Measurements from ENCODE around the gene PRTN3.

PRTN3 gene

GRCh38 chr19:881385-882071 is 40.7 kb downstream of the PRTN3 start:
- TF ChIP-seq CTCF (IDR thresholded peaks at IDR 0.05; ENCODE audit: control insufficient read depth, insufficient read depth, low read depth, low read length, missing control alignments): no peak
- no peak overlapping the region for H3K4me3 ChIP-seq (ENCODE audit: control insufficient read depth, low read depth, low read length)
- no peak for DNase-seq (ENCODE audit: low read depth)

GRCh38 chr19:882871-883497 is 42.2 kb downstream of the PRTN3 start:
- no peak for DNase-seq (ENCODE audit: low read depth)
- no peak overlapping the region for H3K4me3 ChIP-seq (ENCODE audit: control insufficient read depth, low read depth, low read length)
- no peak for TF ChIP-seq CTCF (IDR thresholded peaks at IDR 0.05; ENCODE audit: control insufficient read depth, insufficient read depth, low read depth, low read length, missing control alignments)

- no peak for DNase-seq (ENCODE audit: low read depth)
- no peak for TF ChIP-seq CTCF (IDR thresholded peaks at IDR 0.05; ENCODE audit: control insufficient read depth, insufficient read depth, low read depth, low read length, missing control alignments)
- H3K4me3 ChIP-seq (ENCODE audit: control insufficient read depth, low read depth, low read length): no peak overlapping the region
These were observed 42.9 kb downstream of the PRTN3 start for GRCh38 chr19:883661-884211.

- no peak for TF ChIP-seq CTCF (IDR thresholded peaks at IDR 0.05; ENCODE audit: control insufficient read depth, insufficient read depth, low read depth, low read length, missing control alignments)
- DNase-seq (ENCODE audit: low read depth): no peak
- no peak overlapping the region for H3K4me3 ChIP-seq (ENCODE audit: control insufficient read depth, low read depth, low read length)
These were observed 43.8 kb downstream of the PRTN3 start for GRCh38 chr19:884420-885211.

GRCh38 chr19:885536-886224 is 44.9 kb downstream of the PRTN3 start:
- no peak for DNase-seq (ENCODE audit: low read depth)
- H3K4me3 ChIP-seq (ENCODE audit: control insufficient read depth, low read depth, low read length): no peak overlapping the region
- TF ChIP-seq CTCF (IDR thresholded peaks at IDR 0.05; ENCODE audit: control insufficient read depth, insufficient read depth, low read depth, low read length, missing control alignments): no peak

GRCh38 chr19:887072-887471 is 46.3 kb downstream of the PRTN3 start:
- TF ChIP-seq CTCF (IDR thresholded peaks at IDR 0.05; ENCODE audit: control insufficient read depth, insufficient read depth, low read depth, low read length, missing control alignments): no peak
- no peak overlapping the region for H3K4me3 ChIP-seq (ENCODE audit: control insufficient read depth, low read depth, low read length)
- DNase-seq (ENCODE audit: low read depth): peak; percentile 25
